Stimulated activated CD8-positive, alpha-beta memory T cell treated with anti-CD3 and anti-CD28 coated beads, Interleukin-7, amount 100 ng/mL, for 24 hours (primary cell): Measurements from ENCODE around the gene GARS1.

Source experiments
- DNase-seq: peaks from one replicate; pipeline ENCODE4 v3.0.0-alpha.2; 2020; ENCODE audit warnings: low read depth

Gene GARS1

GRCh38 chr7:30656006-30656957 lies 61.6 kb downstream of the GARS1 start:
- DNase-seq, result no peak

DNA sequence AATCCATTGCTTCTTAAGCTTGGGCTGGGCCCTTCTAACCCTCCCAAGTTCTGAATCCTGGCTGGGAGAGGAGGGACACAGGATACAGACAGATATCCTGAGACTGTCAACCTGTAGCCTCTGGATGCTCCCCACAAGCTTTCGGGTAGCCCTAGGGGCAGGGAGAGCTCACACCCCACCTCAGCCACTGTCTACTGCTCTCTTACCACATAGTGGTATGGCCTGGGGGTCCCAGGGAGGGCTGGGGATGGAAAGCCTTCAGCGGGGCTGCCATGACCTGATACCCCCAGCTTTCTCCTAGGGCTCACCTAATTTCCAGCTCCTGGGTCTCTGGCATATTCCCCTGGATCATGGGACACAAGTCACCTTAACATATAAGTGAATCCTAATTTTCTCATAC lies 62.5 kb downstream of the GARS1 start:
- DNase-seq, result no peak

- no peak for DNase-seq
These were observed 63.9 kb downstream of the GARS1 start for GRCh38 chr7:30658479-30659074.

GRCh38 chr7:30659312-30659711 lies 64.6 kb downstream of the GARS1 start:
- no peak for DNase-seq

GRCh38 chr7:30660331-30661255 lies 65.9 kb downstream of the GARS1 start:
- DNase-seq, result no peak

GRCh38 chr7:30661926-30662325 lies 67.2 kb downstream of the GARS1 start:
- no peak for DNase-seq

DNA sequence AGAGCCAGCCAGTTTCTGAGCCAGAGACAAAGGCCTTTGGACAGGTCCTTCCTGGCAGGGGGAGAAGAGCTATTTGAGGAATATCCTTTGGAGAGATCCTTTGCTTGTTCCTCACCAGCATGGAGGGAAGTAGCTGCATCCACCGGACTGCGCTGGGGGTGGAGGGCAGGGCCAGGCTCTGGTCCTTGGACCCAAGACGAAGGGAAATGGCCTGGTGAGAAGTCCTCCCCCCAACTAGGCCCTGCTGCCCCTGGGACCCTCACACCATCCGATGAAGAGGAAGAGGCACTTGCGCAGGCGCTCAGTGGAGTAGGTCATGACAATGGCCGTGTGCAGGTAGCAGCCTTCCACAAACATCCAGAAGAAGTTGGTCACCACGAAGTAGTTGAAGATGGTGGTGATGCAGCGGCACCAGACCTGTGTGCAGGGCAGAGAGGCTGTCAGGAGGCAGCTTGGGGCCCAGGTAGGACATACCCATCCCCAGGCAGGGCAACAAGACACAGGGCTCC lies 67.8 kb downstream of the GARS1 start:
- no peak for DNase-seq

DNA sequence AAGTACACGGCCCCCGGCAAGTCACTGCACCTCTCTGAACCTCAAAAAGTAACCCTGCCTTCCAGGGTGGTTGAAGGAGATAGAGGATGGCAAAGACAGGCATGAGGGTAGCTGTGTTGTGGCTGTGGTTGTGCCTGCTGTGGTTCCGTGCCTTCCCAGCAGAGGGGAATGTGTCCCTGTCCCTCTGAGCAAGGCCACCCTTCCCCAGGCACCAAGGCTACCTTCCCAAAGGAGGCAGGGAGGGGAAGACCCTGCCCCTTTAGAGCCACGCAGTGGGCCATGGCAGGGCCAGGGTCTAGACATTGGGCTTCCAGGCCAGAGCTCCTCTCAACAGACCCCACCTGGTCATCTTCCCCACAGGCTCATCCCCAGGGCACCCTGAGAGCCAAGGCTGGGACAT lies 68.7 kb downstream of the GARS1 start:
- DNase-seq, result no peak

GRCh38 chr7:30664184-30664885 lies 69.7 kb downstream of the GARS1 start:
- DNase-seq, result no peak

DNA sequence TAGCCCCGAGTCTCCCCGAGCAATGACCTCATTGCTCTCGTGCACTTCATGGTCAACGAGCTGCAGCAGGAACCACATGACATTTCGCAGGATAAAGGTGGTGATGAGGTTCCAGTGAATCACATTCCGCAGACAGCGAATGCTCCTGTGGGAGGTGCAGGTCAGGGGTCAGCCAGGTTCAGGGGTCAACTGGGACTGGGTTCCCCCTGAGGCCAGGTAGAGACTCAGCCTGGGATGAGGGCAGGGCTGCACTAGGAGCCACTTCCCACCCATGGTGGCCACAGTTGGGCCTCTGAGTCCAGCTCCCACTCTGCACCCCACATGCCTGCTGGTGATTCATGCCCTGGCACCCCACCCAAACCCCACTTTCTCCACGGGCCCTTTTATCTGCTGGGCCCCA lies 70.4 kb downstream of the GARS1 start:
- no peak for DNase-seq

DNA sequence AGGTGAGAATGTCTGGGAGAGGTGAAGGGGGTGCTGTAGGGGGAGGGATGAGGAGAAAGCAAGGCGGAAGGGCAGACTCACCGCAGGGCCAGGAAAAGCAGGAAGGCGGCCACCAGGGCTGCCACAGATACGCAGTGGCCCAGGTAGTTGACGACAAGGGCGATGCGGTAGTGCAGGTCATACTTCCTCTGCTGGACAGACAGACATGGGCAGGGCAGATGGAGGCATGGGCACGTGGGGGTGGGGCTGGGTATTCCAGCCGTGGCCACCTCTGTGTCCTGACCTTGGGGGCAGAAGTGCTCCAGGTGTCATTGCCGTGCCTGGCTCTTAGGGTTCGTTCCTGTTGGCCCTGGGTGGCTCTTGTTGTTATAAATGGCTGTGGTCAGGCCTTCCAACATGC lies 70.8 kb downstream of the GARS1 start:
- no peak for DNase-seq

DNA sequence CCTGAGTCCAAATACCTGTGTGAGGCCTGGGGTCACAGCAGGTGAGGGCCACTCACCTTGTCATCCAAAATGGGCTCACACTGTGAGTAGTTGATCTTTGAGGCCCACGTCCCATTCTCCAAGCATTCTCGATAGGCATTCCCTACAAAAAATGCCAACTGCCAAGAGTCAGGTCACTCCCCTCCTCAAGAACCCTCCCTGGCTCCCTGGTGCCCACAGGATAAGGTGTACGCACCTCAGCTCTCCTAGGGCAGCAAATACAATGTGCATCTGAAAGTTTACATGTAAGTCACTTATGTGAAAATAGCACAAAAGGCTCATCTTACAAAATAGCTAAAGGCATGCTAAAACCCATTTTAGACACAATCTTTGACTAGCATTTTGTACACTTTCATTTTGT lies 72.5 kb downstream of the GARS1 start:
- no peak for DNase-seq

DNA sequence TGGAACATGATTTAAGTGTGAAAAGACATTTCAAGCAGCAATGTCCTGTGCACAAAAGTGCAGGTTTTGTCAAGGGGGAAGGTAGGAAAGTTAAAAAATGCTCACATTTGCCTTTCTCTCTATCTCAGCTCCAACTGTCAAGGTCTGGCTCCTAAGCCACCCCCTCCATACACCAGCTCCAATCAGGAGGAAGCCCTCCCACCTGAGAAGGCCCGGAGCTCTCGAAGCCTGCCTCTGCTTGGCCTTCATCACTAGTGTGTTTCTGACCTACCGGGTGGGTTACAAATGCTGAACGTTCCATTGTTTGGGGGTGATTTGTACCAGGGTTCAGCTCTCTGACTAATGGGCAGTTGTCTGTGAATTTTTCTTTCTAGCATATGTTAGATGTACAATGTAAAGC lies 73.4 kb downstream of the GARS1 start:
- no peak for DNase-seq

GRCh38 chr7:30671793-30672465 lies 77.3 kb downstream of the GARS1 start:
- no peak for DNase-seq

GRCh38 chr7:30674420-30674819 lies 79.7 kb downstream of the GARS1 start:
- DNase-seq, result no peak

GRCh38 chr7:30674876-30675275 lies 80.2 kb downstream of the GARS1 start:
- no peak for DNase-seq

DNA sequence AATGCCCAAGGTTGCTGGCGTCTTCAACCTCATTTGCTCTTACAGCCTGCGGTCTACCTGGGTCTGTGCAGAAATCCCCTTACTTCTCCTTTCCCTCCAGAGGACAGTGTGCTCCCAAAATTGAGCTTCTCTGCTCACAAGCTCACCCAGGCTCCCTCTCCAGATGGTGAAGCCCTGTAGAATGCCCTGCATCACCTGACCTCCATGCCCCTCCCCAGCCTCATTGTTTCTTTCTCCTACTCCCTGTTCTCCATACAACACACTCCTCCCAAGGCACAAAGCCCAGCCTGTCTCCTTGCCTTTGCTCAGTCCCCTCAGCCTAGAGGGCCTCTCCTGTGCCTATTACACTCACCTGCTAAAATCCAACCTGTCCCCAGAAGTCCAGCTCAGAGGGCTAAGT lies 84.1 kb downstream of the GARS1 start:
- DNase-seq, result no peak

- DNase-seq, result no peak
These were observed 85.0 kb downstream of the GARS1 start for GRCh38 chr7:30679664-30680063.

DNA sequence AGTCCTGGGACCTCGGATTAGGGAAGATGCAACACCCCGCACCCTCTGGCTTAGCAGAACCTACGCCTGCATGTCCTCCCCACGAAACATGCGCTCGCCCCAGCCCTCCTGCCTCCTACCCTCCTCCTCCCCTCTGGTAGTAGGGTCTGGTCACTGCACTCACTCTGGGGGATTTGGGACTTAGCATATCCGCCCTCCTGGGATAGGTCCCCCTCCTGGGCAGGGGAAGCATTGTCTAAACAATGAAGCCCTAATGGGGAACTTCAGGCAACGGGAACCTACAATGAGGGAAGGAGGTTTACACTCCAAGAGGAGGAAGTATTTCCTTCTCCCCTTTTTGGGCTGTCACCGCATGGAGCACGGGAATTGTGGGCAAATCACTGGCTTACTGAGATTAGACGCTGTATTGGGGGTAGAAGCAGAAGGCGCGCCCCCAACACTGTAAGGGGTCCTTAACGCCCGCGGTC lies 86.7 kb downstream of the GARS1 start:
- DNase-seq, result no peak

GRCh38 chr7:30681815-30682211 lies 87.1 kb downstream of the GARS1 start:
- DNase-seq, result no peak
